Right atrium auricular region (tissue), 2 donors: ENCODE results near the gene SCYGR1. TPM values are rescaled to one million over a fixed set of nuclear protein-coding genes. Genes with fewer than 3 reads are reported as not detected.
A peak's percentile ranks its signal among the peaks of the same experiment; 100 is the strongest.
"Not testable (repeated sequence)": the region's sequence is repeated elsewhere in the genome, so short reads cannot be mapped to it uniquely, and the experiment has no call there.

Experiments
- DNase-seq: peaks from one replicate; pipeline ENCODE4 v3.0.0-alpha.2; 2019; ENCODE audit warnings: low spot score
- H3K27ac ChIP-seq, 2 donors: fragments of 200-600 bp; sonication (generic); 1 replicate in 1 of 2; 2 replicates in 1 of 2; pipeline ENCODE4 v1.5.1; 2016 to 2019
- H3K27me3 ChIP-seq, 2 donors: fragments of 200-600 bp; sonication (generic); one replicate each; pipeline versions ENCODE4 v1.5.1 to v1.6.0; 2017 to 2019
- H3K36me3 ChIP-seq: fragments of 200-600 bp; sonication (generic); one replicate; pipeline ENCODE4 v1.5.1; 2016
- H3K4me1 ChIP-seq, 2 donors: fragments of 200-600 bp; sonication (generic); one replicate each; pipeline versions ENCODE4 v1.5.1 to v1.6.0; 2017 to 2019
- H3K4me3 ChIP-seq, 2 donors: fragments of 200-600 bp; sonication (generic); 1 replicate in 1 of 2; 2 replicates in 1 of 2; pipeline ENCODE4 v1.5.1; 2017 to 2019; ENCODE audit warnings: mild to moderate bottlenecking in 1 of 2, moderate library complexity in 1 of 2
- H3K9me3 ChIP-seq, 2 donors: fragments of 200-600 bp; sonication (generic); one replicate each; pipeline ENCODE4 v1.5.1; 2019
- total RNA-seq, 2 donors: library from RNA; depleted of rRNA; stranded (reverse); fragments of >200 nt; gene quantifications; one replicate each; pipeline ENCODE4 v1.1.0, GENCODE V29; 2016
- TF ChIP-seq, protein P1 (sequence below), 2 donors: fragments of 200-600 bp; sonication (generic); IDR thresholded peaks; one replicate each; pipeline ENCODE4 v1.5.1; 2019; ENCODE audit warnings: antibody characterized with exemption in 2 of 2

Gene SCYGR1
- total RNA-seq, 2 donors from 2014 or later, result not detected

DNA sequence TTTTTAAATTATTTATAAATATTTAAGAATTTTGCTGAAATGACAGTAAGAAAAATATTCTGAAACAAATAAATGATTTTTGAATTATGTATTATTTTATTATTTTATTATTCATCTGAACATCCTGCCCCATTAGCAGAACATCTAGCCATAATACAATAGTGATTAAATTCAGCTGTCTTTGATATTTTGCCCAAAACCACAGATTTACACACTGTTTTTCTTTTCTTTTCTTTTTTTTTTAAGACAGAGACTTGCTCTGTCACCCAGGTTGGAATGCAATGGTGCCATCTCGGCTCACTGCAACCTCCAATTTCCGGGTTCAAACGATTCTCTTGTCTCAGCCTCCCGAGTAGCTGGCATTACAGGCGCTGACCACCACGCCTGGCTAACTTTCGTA is 1.9 kb upstream of the SCYGR1 start:
- DNase-seq, result no peak
- H3K27ac ChIP-seq, result no peak overlapping the region
- TF ChIP-seq, protein P1, sequence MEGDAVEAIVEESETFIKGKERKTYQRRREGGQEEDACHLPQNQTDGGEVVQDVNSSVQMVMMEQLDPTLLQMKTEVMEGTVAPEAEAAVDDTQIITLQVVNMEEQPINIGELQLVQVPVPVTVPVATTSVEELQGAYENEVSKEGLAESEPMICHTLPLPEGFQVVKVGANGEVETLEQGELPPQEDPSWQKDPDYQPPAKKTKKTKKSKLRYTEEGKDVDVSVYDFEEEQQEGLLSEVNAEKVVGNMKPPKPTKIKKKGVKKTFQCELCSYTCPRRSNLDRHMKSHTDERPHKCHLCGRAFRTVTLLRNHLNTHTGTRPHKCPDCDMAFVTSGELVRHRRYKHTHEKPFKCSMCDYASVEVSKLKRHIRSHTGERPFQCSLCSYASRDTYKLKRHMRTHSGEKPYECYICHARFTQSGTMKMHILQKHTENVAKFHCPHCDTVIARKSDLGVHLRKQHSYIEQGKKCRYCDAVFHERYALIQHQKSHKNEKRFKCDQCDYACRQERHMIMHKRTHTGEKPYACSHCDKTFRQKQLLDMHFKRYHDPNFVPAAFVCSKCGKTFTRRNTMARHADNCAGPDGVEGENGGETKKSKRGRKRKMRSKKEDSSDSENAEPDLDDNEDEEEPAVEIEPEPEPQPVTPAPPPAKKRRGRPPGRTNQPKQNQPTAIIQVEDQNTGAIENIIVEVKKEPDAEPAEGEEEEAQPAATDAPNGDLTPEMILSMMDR (IDR thresholded peaks at IDR 0.05), result no peak
- H3K4me3 ChIP-seq, result no peak overlapping the region
- H3K9me3 ChIP-seq, result no peaks in the 10 kb centered on the region
- no peaks in the 10 kb centered on the region for H3K36me3 ChIP-seq
- H3K27me3 ChIP-seq, result no peaks in the 10 kb centered on the region
- H3K4me1 ChIP-seq, result no peaks in the 10 kb centered on the region

DNA sequence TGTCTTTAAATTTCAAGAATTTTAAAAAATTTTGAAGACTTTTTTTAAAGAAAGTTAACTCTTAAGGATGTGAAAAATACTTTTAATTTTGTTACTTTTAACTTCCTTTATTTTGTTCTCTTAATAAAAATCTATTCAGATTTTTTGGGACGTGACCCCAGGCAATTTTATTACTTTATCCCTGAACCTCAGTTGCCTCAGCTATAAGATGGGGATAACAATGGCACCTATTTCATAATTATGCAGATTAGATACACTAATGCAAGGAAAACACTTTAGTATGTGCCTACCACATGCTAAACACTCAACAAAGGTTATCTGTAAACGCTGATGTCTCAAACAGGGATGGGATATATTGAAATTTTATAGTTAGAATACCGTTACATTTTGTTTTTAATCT is 1.5 kb upstream of the SCYGR1 start:
- no peak overlapping the region for H3K27ac ChIP-seq
- no peak for DNase-seq
- no peaks in the 10 kb centered on the region for H3K9me3 ChIP-seq
- H3K27me3 ChIP-seq, result no peaks in the 10 kb centered on the region
- no peaks in the 10 kb centered on the region for H3K4me1 ChIP-seq
- no peak overlapping the region for H3K4me3 ChIP-seq
- TF ChIP-seq, protein P1 (IDR thresholded peaks at IDR 0.05), result no peak
- no peaks in the 10 kb centered on the region for H3K36me3 ChIP-seq

DNA sequence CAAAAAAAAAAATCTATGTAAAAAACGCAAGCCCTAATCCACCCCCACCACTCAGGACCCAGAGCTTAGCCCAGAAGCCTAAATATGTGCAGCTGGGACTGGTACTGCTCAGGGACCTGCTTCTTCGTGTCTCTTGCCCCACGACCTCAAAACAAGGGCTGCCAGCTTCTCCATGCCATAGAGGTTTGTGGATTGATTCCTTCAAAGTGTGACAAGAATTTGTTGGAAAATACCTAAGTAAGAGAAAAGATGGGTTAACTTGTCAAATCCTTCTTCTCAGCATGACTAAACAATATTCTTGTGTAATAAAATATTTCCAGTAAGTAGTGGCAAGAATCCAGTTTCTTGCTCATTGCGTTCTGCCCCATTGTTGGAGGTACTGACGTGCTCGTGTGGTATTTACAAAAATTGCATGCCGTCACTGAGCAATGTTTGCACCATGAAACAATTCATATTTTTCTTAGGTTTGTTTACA is 825 bp upstream of the SCYGR1 start:
- no peaks in the 10 kb centered on the region for H3K4me1 ChIP-seq
- no peaks in the 10 kb centered on the region for H3K36me3 ChIP-seq
- H3K4me3 ChIP-seq, result no peak overlapping the region
- H3K27ac ChIP-seq, result no peak overlapping the region
- no peaks in the 10 kb centered on the region for H3K27me3 ChIP-seq
- TF ChIP-seq, protein P1 (IDR thresholded peaks at IDR 0.05), result no peak
- peak; percentile 44 for DNase-seq
- H3K9me3 ChIP-seq, result no peaks in the 10 kb centered on the region

DNA sequence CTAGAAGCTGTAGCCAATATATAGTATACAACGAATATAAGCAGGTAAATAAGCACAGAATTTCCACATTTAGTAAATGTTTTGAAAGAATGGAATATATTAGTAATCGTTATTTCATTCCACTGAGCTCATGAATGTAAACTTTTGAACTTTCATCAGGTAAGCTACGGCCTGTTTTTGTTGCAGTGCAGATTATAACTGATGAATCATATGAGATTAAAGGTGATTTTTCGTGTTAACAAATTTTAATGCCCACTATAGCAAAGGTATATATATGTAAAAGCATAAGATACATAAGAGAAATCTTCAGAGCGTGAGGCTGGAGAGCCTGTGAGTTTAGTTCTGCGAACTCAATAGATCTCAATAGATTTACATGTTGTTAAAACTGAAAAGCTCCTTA is 1.1 kb downstream of the SCYGR1 start:
- DNase-seq, result no peak
- H3K36me3 ChIP-seq, result no peaks in the 10 kb centered on the region
- H3K9me3 ChIP-seq, result no peaks in the 10 kb centered on the region
- TF ChIP-seq, protein P1 (IDR thresholded peaks at IDR 0.05), result no peak
- H3K27me3 ChIP-seq, result no peaks in the 10 kb centered on the region
- no peak overlapping the region for H3K27ac ChIP-seq
- no peak overlapping the region for H3K4me3 ChIP-seq
- H3K4me1 ChIP-seq, result no peaks in the 10 kb centered on the region

DNA sequence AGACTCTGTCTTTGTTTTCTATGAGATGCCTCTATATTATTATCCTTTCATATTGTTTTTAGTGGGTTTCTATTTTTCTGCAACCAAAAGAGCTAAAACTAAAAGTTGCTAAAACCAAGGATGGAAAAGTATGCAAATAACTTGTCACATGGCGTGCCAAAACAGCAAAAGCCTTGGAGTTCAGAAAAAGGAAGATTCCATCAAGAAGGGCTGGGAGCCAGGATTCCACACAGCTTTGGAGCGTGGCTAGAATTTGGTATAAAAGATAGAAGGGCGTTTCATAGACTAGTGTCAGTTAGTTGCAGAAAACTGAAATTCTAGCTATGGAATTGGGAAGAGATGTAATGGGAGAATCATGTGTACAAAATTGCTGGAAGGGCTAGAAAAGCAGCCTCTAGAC is 4.1 kb downstream of the SCYGR1 start:
- no peak for DNase-seq

DNA sequence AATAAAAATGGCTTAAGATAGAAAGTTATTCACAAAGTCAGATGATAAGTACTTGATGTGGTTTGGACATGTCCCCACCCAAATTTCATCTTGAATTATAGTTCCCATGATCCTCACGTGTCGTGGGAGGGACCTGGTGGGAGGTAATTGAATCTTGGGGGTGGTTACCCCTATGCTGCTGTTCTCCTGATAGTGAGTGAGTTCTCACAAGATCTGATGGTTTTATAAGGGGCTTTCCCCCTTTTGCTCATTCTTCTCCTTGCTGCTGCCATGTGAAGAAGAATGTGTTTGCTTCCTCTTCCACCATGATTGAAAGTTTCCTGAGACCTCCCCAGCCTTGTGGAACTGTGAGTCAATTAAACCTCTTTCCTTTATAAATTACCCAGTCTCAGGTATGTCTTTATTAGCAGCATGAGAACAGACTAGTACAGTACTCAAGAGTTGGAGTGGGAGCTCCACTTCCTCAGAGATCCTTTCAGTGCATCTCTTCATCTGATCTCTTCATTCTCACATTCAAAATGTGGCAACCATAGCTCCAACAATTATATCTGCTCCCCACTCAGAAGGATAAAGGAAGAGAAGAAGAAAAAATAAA is 5.4 kb downstream of the SCYGR1 start:
- H3K4me3 ChIP-seq, DNase-seq, H3K27me3 ChIP-seq, H3K27ac ChIP-seq, H3K9me3 ChIP-seq, H3K36me3 ChIP-seq, H3K4me1 ChIP-seq: not testable (repeated sequence)

More for the DNA sequence above, 4.1 kb downstream of the SCYGR1 start:
- H3K9me3 ChIP-seq, result no peaks in the 10 kb centered on the region
- TF ChIP-seq, protein P1 (IDR thresholded peaks at IDR 0.05), result no peak
- no peaks in the 10 kb centered on the region for H3K36me3 ChIP-seq
- no peaks in the 10 kb centered on the region for H3K4me1 ChIP-seq
- no peaks in the 10 kb centered on the region for H3K27me3 ChIP-seq
- no peak overlapping the region for H3K27ac ChIP-seq
- H3K4me3 ChIP-seq, result no peak overlapping the region
